ENCODE data around the gene C5.

Gene C5

DNA sequence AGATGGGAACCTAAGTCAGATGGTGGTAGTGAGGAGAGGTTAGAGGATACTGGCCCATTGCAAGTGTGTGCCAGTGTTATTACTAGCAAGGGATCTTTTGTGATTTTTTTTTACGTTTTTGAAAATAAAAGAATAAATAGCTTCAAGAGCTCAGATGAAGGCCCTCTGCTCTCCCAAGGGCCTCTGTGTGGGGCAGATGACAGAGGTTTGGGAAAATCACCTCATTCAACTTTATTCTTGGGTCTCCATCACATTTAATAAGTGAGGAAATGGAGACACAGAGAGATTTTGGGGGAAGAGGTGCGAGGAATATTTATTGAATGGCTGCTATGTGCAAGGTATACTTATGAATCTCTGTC, 113.3 kb downstream of the C5 start:
- Histone ChIP-seq H3K9ac (ENCODE audit: low read depth, low read length, poor library complexity, severe bottlenecking) (peak overlapping the region; percentile 70), H3K27me3 (ENCODE audit: insufficient read depth, low read length, poor library complexity, severe bottlenecking) (no peaks in the 10 kb centered on the region), H2AFZ (ENCODE audit: low read length) (no peak overlapping the region), H3K4me1 (ENCODE audit: insufficient read depth, low read length, poor library complexity, severe bottlenecking) (peaks cover 65% of the 10 kb centered on the region), H3K4me3 (ENCODE audit: low read length, poor library complexity, severe bottlenecking) (no peak overlapping the region), H3K79me2 (ENCODE audit: insufficient read depth, low read length) (no peaks in the 10 kb centered on the region), H3K9me3 (ENCODE audit: insufficient read depth, low read depth, low read length) (no peaks in the 10 kb centered on the region), H4K20me1 (ENCODE audit: insufficient read depth, low read length, poor library complexity, severe bottlenecking) (no peaks in the 10 kb centered on the region), H3K9me2 (replicated peaks; ENCODE audit: low read depth, low read length) (no peaks in the 10 kb centered on the region), H3K36me3 (ENCODE audit: insufficient read depth, low read length) (no peaks in the 10 kb centered on the region), H3F3A (ENCODE audit: low read depth) (peaks cover 4% of the 10 kb centered on the region; the same call in 1 of the 2 replicates), H3K4me2 (ENCODE audit: low read depth, low read length, poor library complexity, severe bottlenecking) (peak overlapping the region; percentile 76)
- TF ChIP-seq, protein P1, sequence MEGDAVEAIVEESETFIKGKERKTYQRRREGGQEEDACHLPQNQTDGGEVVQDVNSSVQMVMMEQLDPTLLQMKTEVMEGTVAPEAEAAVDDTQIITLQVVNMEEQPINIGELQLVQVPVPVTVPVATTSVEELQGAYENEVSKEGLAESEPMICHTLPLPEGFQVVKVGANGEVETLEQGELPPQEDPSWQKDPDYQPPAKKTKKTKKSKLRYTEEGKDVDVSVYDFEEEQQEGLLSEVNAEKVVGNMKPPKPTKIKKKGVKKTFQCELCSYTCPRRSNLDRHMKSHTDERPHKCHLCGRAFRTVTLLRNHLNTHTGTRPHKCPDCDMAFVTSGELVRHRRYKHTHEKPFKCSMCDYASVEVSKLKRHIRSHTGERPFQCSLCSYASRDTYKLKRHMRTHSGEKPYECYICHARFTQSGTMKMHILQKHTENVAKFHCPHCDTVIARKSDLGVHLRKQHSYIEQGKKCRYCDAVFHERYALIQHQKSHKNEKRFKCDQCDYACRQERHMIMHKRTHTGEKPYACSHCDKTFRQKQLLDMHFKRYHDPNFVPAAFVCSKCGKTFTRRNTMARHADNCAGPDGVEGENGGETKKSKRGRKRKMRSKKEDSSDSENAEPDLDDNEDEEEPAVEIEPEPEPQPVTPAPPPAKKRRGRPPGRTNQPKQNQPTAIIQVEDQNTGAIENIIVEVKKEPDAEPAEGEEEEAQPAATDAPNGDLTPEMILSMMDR (conservative IDR thresholded peaks at IDR 0.05; ENCODE audit: low read length): no peak; the same call in 1 of the 2 replicates
- no peak for TF ChIP-seq EZH2phosphoT487 (IDR thresholded peaks at IDR 0.05; ENCODE audit: borderline replicate concordance)

DNA sequence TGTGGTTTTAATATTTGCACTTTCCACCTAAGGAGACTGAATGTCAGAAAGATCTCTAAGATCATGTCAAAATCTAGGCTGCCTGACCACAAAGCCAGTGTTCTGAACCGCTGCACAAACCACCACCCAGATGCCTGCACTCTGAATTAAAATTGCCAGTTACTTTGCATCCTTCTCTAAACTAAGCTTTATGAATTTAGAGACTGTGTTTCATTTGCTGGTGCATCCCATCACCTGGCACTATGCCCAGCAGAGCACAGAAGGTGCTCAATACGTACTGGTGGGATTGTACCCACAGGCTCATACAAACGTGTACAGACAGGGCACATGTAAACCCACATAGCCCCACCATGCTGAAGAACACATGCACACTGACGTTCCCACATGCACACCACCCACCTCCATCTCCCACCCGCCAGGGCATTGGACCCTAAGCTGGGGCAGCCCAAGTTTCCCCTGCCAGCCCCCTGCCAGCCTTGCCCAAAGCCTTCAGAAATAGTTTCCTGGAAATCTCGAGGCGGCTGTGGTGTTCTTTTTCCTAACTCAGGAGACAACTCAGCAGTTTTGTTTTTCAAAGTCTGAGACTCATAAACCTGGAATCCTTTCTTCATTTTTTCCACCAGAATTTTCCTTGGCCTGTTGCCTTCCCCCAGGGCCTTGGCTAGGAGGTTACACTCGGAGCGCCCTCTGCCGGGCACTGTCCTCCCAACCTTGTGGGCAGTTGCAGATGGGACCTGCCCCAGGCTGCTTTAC, 113.9 kb downstream of the C5 start:
- H4K20me1 ChIP-seq (ENCODE audit: insufficient read depth, low read length, poor library complexity, severe bottlenecking): no peaks in the 10 kb centered on the region
- H3K9ac ChIP-seq (ENCODE audit: low read depth, low read length, poor library complexity, severe bottlenecking): peak overlapping the region; percentile 70
- no peak for TF ChIP-seq EZH2phosphoT487 (IDR thresholded peaks at IDR 0.05; ENCODE audit: borderline replicate concordance)
- TF ChIP-seq, protein P1 (conservative IDR thresholded peaks at IDR 0.05; ENCODE audit: low read length): peak; percentile 99
- peaks cover 71% of the 10 kb centered on the region for H3K4me1 ChIP-seq (ENCODE audit: insufficient read depth, low read length, poor library complexity, severe bottlenecking)
- peak overlapping the region; percentile 59 for H3K4me3 ChIP-seq (ENCODE audit: low read length, poor library complexity, severe bottlenecking)
- H3K27me3 ChIP-seq (ENCODE audit: insufficient read depth, low read length, poor library complexity, severe bottlenecking): no peaks in the 10 kb centered on the region
- H3K9me2 ChIP-seq (replicated peaks; ENCODE audit: low read depth, low read length): no peaks in the 10 kb centered on the region
- H3K9me3 ChIP-seq (ENCODE audit: insufficient read depth, low read depth, low read length): no peaks in the 10 kb centered on the region
- peaks cover 6% of the 10 kb centered on the region; the same call in 1 of the 2 replicates for H3F3A ChIP-seq (ENCODE audit: low read depth)
- H2AFZ ChIP-seq (ENCODE audit: low read length): no peak overlapping the region
- peak overlapping the region; percentile 76 for H3K4me2 ChIP-seq (ENCODE audit: low read depth, low read length, poor library complexity, severe bottlenecking)
- H3K36me3 ChIP-seq (ENCODE audit: insufficient read depth, low read length): no peaks in the 10 kb centered on the region
- H3K79me2 ChIP-seq (ENCODE audit: insufficient read depth, low read length): no peaks in the 10 kb centered on the region

DNA sequence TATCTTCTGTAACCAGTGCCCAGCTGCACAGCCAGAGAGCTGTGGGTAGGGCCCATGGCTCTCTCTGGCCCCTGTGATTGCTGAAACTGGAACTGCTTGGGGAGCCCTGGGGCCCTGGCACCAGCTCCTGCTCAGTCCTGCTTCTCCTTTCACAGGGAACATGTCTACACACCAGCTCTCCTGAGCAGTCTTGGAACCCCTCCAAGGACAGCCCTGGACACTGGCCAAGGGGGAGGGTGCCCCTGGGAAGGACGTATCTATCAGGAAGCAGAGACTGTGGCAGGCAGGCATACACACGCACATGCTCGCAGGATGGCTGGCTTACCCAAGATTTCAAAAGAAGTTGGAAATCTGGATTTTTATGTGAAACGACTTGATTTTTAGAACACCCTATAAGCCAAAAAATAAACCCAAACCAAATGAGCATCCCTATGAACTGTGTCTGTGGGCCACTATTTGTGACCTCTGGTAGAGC, 114.7 kb downstream of the C5 start:
- TF ChIP-seq, protein P1 (conservative IDR thresholded peaks at IDR 0.05; ENCODE audit: low read length): no peak
- no peak for TF ChIP-seq EZH2phosphoT487 (IDR thresholded peaks at IDR 0.05; ENCODE audit: borderline replicate concordance)
- Histone ChIP-seq H3K9me3 (ENCODE audit: insufficient read depth, low read depth, low read length) (no peaks in the 10 kb centered on the region), H3K4me1 (ENCODE audit: insufficient read depth, low read length, poor library complexity, severe bottlenecking) (peaks cover 75% of the 10 kb centered on the region), H3K4me2 (ENCODE audit: low read depth, low read length, poor library complexity, severe bottlenecking) (peak overlapping the region; percentile 76), H3K4me3 (ENCODE audit: low read length, poor library complexity, severe bottlenecking) (peak overlapping the region; percentile 59), H4K20me1 (ENCODE audit: insufficient read depth, low read length, poor library complexity, severe bottlenecking) (no peaks in the 10 kb centered on the region), H3K27me3 (ENCODE audit: insufficient read depth, low read length, poor library complexity, severe bottlenecking) (no peaks in the 10 kb centered on the region), H3K36me3 (ENCODE audit: insufficient read depth, low read length) (no peaks in the 10 kb centered on the region), H2AFZ (ENCODE audit: low read length) (no peak overlapping the region), H3F3A (ENCODE audit: low read depth) (peaks cover 9% of the 10 kb centered on the region; the same call in 1 of the 2 replicates), H3K9ac (ENCODE audit: low read depth, low read length, poor library complexity, severe bottlenecking) (peak overlapping the region; percentile 70), H3K9me2 (replicated peaks; ENCODE audit: low read depth, low read length) (no peaks in the 10 kb centered on the region), H3K79me2 (ENCODE audit: insufficient read depth, low read length) (no peaks in the 10 kb centered on the region)

Measured in Loucy (cell line).